Epithelial cell of proximal tubule (primary cell): ENCODE results near the gene PDXP. TPM values are rescaled to one million over a fixed set of nuclear protein-coding genes. Genes with fewer than 3 reads are reported as not detected.
"Not testable (repeated sequence)": the region's sequence is repeated elsewhere in the genome, so short reads cannot be mapped to it uniquely, and the experiment has no call there.

ENCODE experiments used
- DNase-seq: peaks from one replicate; pipeline ENCODE4 v3.0.0-alpha.2; 2011; ENCODE audit warnings: low read depth
- H3K4me3 ChIP-seq: 2 replicates; pipeline ENCODE4 v1.5.1; 2011; ENCODE audit warnings: low read depth, mild to moderate bottlenecking, low read length
- total RNA-seq: library from RNA; depleted of rRNA; stranded (reverse); fragments of >200 nt; gene quantifications from 2 replicates; pipeline ENCODE4 v1.2.3, GENCODE V29; 2015
- TF ChIP-seq, protein P1 (sequence below): conservative IDR thresholded peaks from 2 replicates; pipeline ENCODE4 v1.5.1; 2012; ENCODE audit warnings: low read depth, mild to moderate bottlenecking, low read length

The PDXP gene
- total RNA-seq, 1 donor from 2014 or later = 21.0 TPM

- H3K4me3 ChIP-seq = no peak overlapping the region
- no peak for DNase-seq
- TF ChIP-seq, protein P1, sequence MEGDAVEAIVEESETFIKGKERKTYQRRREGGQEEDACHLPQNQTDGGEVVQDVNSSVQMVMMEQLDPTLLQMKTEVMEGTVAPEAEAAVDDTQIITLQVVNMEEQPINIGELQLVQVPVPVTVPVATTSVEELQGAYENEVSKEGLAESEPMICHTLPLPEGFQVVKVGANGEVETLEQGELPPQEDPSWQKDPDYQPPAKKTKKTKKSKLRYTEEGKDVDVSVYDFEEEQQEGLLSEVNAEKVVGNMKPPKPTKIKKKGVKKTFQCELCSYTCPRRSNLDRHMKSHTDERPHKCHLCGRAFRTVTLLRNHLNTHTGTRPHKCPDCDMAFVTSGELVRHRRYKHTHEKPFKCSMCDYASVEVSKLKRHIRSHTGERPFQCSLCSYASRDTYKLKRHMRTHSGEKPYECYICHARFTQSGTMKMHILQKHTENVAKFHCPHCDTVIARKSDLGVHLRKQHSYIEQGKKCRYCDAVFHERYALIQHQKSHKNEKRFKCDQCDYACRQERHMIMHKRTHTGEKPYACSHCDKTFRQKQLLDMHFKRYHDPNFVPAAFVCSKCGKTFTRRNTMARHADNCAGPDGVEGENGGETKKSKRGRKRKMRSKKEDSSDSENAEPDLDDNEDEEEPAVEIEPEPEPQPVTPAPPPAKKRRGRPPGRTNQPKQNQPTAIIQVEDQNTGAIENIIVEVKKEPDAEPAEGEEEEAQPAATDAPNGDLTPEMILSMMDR = no peak
Observed at GRCh38 chr22:37650463-37651136, 7.9 kb upstream of the PDXP start.

DNA sequence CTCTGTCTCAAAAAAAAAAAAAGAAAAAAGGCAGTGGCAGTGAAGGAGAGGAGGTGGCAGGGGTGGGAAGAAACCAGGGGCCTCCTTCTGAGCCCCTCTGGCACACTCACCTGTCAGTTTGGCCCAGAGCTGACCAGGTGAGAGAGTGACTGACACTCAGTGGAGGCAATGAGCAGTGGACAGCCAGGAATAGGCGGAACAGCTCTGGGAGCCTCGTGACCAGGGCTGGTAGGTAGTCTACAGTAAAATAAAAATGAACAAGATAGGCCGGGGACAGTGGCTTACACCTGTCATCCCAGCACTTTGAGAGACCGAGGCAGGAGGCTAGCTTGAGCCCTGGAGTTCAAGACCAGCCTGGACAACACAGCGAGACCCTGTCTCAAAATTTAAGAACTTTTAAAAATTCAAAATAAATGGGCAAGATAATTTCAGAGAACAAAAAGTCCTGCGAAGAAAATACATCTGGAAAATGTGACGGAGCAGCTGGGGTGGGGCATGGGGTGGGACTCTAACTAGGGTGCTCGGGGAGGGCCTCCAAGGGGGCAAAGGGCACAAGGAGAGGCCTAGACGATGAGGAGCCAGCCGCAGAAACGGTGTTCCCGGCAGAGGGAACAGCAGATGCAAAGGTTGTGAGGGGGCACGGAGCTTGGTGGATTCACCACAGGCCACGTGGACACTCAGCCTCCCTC lies 3.8 kb upstream of the PDXP start:
- no peak for DNase-seq
- TF ChIP-seq, protein P1 = no peak
- no peak overlapping the region for H3K4me3 ChIP-seq

DNA sequence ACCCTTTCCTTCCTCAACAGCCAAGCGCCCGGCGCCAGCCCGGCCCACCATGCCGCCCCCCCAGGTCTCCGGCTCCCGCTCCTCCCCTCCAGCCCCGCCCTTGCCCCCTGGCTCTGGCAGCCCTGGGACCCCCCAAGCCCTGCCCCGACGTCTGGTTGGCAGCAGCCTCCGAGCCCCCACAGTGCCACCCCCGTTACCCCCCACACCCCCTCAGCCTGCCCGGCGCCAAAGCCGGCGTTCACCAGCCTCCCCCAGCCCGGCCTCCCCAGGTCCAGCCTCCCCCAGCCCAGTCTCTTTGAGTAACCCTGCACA lies 3.3 kb upstream of the PDXP start:
- H3K4me3 ChIP-seq = no peak overlapping the region
- TF ChIP-seq, protein P1 = no peak
- no peak for DNase-seq

DNA sequence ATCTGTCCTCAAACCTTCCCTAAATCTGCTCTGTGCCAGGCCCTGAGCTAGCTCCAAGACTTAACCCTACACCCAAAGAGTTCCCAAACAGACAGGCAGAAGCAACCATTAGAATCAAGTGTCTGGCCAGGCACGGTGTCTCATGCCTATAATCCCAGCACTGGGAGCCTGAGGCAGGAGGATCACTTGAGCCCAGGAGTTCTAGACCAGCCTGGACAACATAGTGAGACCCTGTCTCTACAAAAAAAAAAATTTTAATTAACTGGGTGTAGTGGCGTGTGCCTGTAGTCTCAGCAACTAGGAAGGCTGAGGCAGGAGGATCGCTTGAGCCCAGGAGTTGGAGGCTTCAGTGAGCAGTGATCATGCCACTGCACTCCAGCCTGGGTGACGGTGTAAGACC lies 1.9 kb upstream of the PDXP start:
- not testable (repeated sequence) for H3K4me3 ChIP-seq, DNase-seq

DNA sequence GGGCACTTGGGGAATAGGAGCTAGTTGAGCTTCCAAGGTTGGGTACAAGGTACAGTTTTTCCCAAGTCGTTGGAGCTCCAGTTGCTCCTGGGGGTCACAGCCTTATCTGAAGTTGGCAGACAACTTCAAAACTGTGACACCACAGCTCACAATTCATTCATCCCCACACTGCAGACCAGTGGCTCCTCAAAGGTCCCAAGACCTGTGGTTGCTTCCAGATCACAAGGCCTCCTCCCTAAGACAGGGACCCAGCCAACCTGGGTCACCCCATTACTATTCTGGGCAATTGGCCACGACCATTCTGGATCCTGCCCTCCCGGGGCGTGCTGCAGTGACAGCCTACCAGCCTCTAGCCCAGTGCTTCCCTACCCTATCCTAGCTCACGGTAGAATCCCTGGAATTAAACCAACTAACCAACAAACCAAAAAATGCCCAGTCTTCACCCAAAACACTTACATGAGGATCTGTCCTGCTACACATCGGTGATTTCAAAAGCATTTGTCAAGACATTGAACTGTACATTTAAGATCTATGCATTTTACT lies 862 bp upstream of the PDXP start:
- peak overlapping the region; percentile 65 for H3K4me3 ChIP-seq
- no peak for DNase-seq
- TF ChIP-seq, protein P1 = no peak

DNA sequence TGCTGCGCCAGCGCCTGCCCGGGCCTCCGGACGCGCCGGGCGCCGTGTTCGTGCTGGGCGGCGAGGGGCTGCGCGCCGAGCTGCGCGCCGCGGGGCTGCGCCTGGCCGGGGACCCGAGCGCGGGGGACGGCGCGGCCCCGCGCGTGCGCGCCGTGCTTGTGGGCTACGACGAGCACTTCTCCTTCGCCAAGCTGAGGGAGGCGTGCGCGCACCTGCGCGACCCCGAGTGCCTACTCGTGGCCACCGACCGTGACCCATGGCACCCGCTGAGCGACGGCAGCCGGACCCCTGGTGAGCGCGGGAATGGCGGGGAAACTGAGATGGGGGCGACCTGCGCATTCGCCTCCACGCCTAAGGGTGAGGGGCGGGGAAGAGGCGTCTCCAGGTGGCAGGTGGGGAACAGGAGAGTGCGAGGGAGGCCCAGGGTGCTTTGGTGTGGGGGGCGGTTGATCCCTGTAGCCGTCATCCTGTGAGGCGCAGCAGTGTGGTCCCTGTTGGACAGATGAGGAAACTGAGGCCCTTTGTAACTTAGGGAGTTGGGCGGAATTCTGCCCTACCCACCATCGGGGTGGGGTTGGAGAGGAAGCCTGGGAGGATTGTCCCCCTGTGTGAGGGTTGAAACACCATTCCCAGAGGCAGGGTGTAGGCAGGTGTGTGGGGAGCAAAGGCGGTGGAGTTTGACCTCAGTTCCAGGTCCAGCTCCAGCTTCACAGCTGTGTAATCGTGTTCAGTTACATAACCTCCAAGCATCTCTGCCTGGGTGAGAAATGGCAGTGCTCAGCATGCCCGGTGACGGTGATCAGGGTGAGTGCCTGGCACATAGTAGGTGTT lies 758 bp downstream of the PDXP start:
- TF ChIP-seq, protein P1 = no peak
- DNase-seq = no peak
- peak overlapping the region; percentile 68 for H3K4me3 ChIP-seq

DNA sequence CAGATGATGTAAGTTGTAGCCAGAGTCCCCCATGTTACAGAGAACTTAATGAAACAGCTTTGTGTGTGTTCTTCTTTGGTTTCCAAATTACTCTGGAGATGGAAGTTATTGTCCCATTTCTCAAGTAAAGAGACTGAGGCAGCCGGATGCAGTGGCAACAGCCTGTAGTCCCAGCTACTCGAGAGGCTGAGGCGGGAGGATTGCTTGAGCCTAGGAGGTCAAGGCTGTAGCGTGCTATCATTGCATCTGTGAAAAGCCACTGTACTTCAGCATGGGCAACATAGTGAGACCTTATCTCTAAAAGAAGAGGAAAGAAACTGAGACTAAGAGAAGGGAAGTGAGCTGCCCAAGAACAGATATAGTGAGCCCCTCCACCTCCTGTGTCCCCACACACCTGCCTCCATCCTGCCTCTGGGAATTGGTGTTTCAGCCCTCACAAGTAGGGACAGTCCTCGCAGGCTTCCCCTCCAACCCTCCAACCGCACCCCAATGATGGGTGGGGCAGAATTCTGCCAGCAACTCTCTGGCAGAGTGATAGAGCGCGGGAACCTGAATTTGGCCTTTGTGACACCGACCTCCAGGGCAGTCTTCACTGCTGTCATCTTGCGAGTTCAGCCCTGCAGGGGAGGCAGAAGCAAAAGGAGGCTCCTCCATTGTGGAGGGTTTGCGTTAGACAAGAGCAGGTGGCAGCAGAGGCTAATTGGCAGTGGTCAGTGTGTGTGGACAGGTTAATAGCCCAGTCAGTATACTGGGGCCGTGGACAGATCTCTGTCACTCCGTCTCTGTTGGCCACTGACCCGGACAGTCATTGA lies 1.6 kb downstream of the PDXP start:
- peak overlapping the region; percentile 68 for H3K4me3 ChIP-seq
- TF ChIP-seq, protein P1 = no peak
- no peak for DNase-seq
